IPS-18a (cell line): ENCODE measurements around the gene SLC12A5.

Source experiments
- H3K27ac ChIP-seq: one replicate; pipeline ENCODE4 v1.5.1; 2013; ENCODE audit warnings: low read length
- H3K27me3 ChIP-seq: one replicate; pipeline ENCODE4 v1.6.1; 2013; ENCODE audit warnings: mild to moderate bottlenecking, low read length; ENCODE audit not compliant: control insufficient read depth, insufficient read depth
- H3K36me3 ChIP-seq: one replicate; pipeline ENCODE4 v1.6.1; 2013; ENCODE audit warnings: low read depth, low read length; ENCODE audit not compliant: control insufficient read depth
- H3K4me1 ChIP-seq: one replicate; pipeline ENCODE4 v1.6.1; 2013; ENCODE audit warnings: low read depth, low read length; ENCODE audit not compliant: control insufficient read depth
- H3K4me3 ChIP-seq: one replicate; pipeline ENCODE4 v1.5.1; 2013; ENCODE audit warnings: low read length
- H3K9ac ChIP-seq: one replicate; pipeline ENCODE4 v1.6.1; 2013; ENCODE audit warnings: mild to moderate bottlenecking, low read length, moderate library complexity
- H3K9me3 ChIP-seq: one replicate; pipeline ENCODE4 v1.6.1; 2013; ENCODE audit warnings: low read depth, low read length; ENCODE audit not compliant: control insufficient read depth

The SLC12A5 gene

GRCh38 chr20:46073443-46073842 is 44.4 kb downstream of the SLC12A5 start:
- no peaks in the 10 kb centered on the region for H3K27me3 ChIP-seq
- H3K9ac ChIP-seq = peak overlapping the region; percentile 6
- H3K4me1 ChIP-seq = peaks cover 33% of the 10 kb centered on the region
- H3K4me3 ChIP-seq = peak overlapping the region; percentile 29
- no peaks in the 10 kb centered on the region for H3K9me3 ChIP-seq
- peak overlapping the region; percentile 43 for H3K27ac ChIP-seq
- peaks cover 36% of the 10 kb centered on the region for H3K36me3 ChIP-seq

GRCh38 chr20:46074006-46074405 is 45.0 kb downstream of the SLC12A5 start:
- Histone ChIP-seq H3K36me3 (peaks cover 37% of the 10 kb centered on the region), H3K4me1 (peaks cover 33% of the 10 kb centered on the region), H3K4me3 (peak overlapping the region; percentile 29), H3K27me3 (no peaks in the 10 kb centered on the region), H3K27ac (peak overlapping the region; percentile 43), H3K9me3 (no peaks in the 10 kb centered on the region), H3K9ac (peak overlapping the region; percentile 6)

- Histone ChIP-seq H3K27me3 (no peaks in the 10 kb centered on the region), H3K9ac (no peak overlapping the region), H3K4me1 (peaks cover 29% of the 10 kb centered on the region), H3K4me3 (no peak overlapping the region), H3K36me3 (peaks cover 33% of the 10 kb centered on the region), H3K9me3 (no peaks in the 10 kb centered on the region), H3K27ac (no peak overlapping the region)
Observed at GRCh38 chr20:46076806-46077205, 47.8 kb downstream of the SLC12A5 start.

GRCh38 chr20:46077642-46078305 is 48.8 kb downstream of the SLC12A5 start:
- Histone ChIP-seq H3K9me3 (no peaks in the 10 kb centered on the region), H3K9ac (no peak overlapping the region), H3K36me3 (peaks cover 33% of the 10 kb centered on the region), H3K27me3 (no peaks in the 10 kb centered on the region), H3K4me1 (peaks cover 29% of the 10 kb centered on the region), H3K4me3 (no peak overlapping the region), H3K27ac (no peak overlapping the region)

GRCh38 chr20:46078954-46079353 is 49.9 kb downstream of the SLC12A5 start:
- Histone ChIP-seq H3K27ac (no peak overlapping the region), H3K27me3 (no peaks in the 10 kb centered on the region), H3K4me3 (no peak overlapping the region), H3K9me3 (no peaks in the 10 kb centered on the region), H3K36me3 (peaks cover 33% of the 10 kb centered on the region), H3K9ac (no peak overlapping the region), H3K4me1 (peaks cover 19% of the 10 kb centered on the region)

- Histone ChIP-seq H3K36me3 (peaks cover 20% of the 10 kb centered on the region), H3K4me1 (peaks cover 8% of the 10 kb centered on the region)
Observed at GRCh38 chr20:46081074-46081473, 52.1 kb downstream of the SLC12A5 start.

GRCh38 chr20:46083101-46083500 is 54.1 kb downstream of the SLC12A5 start:
- Histone ChIP-seq H3K27ac (no peak overlapping the region), H3K27me3 (no peaks in the 10 kb centered on the region), H3K4me1 (no peaks in the 10 kb centered on the region), H3K9me3 (no peaks in the 10 kb centered on the region), H3K9ac (no peak overlapping the region), H3K4me3 (no peak overlapping the region), H3K36me3 (peaks cover 15% of the 10 kb centered on the region)

More at GRCh38 chr20:46081074-46081473, 52.1 kb downstream of the SLC12A5 start:
- H3K9me3 ChIP-seq = no peaks in the 10 kb centered on the region
- H3K9ac ChIP-seq = no peak overlapping the region
- H3K27ac ChIP-seq = no peak overlapping the region
- H3K27me3 ChIP-seq = no peaks in the 10 kb centered on the region
- no peak overlapping the region for H3K4me3 ChIP-seq

GRCh38 chr20:46083531-46084061 is 54.6 kb downstream of the SLC12A5 start:
- H3K4me3 ChIP-seq = no peak overlapping the region
- H3K9me3 ChIP-seq = no peaks in the 10 kb centered on the region
- H3K27ac ChIP-seq = no peak overlapping the region
- H3K36me3 ChIP-seq = peaks cover 10% of the 10 kb centered on the region
- H3K4me1 ChIP-seq = no peaks in the 10 kb centered on the region
- no peak overlapping the region for H3K9ac ChIP-seq
- no peaks in the 10 kb centered on the region for H3K27me3 ChIP-seq

GRCh38 chr20:46084805-46085178 is 55.8 kb downstream of the SLC12A5 start:
- H3K9me3 ChIP-seq = no peaks in the 10 kb centered on the region
- H3K4me3 ChIP-seq = no peak overlapping the region
- no peaks in the 10 kb centered on the region for H3K4me1 ChIP-seq
- no peak overlapping the region for H3K27ac ChIP-seq
- H3K36me3 ChIP-seq = no peaks in the 10 kb centered on the region
- no peak overlapping the region for H3K9ac ChIP-seq
- no peaks in the 10 kb centered on the region for H3K27me3 ChIP-seq

GRCh38 chr20:46085179-46085851 is 56.3 kb downstream of the SLC12A5 start:
- H3K27ac ChIP-seq = no peak overlapping the region
- H3K36me3 ChIP-seq = no peaks in the 10 kb centered on the region
- H3K4me3 ChIP-seq = no peak overlapping the region
- H3K4me1 ChIP-seq = peaks cover 3% of the 10 kb centered on the region
- no peaks in the 10 kb centered on the region for H3K27me3 ChIP-seq
- no peaks in the 10 kb centered on the region for H3K9me3 ChIP-seq
- H3K9ac ChIP-seq = no peak overlapping the region

- H3K27me3 ChIP-seq = no peaks in the 10 kb centered on the region
- no peaks in the 10 kb centered on the region for H3K36me3 ChIP-seq
- no peak overlapping the region for H3K27ac ChIP-seq
- H3K9ac ChIP-seq = no peak overlapping the region
- H3K9me3 ChIP-seq = no peaks in the 10 kb centered on the region
- H3K4me1 ChIP-seq = peaks cover 6% of the 10 kb centered on the region
- H3K4me3 ChIP-seq = no peak overlapping the region
Observed at GRCh38 chr20:46087161-46087560, 58.1 kb downstream of the SLC12A5 start.
